ENCODE measurements around the gene ACSM2B. TPM values are rescaled to one million over a fixed set of nuclear protein-coding genes. Genes with fewer than 3 reads are reported as not detected.
"Not testable (repeated sequence)": the region's sequence is repeated elsewhere in the genome, so short reads cannot be mapped to it uniquely, and the experiment has no call there.

The ACSM2B gene
- total RNA-seq, 2 donors from 2014 or later: not detected

DNA sequence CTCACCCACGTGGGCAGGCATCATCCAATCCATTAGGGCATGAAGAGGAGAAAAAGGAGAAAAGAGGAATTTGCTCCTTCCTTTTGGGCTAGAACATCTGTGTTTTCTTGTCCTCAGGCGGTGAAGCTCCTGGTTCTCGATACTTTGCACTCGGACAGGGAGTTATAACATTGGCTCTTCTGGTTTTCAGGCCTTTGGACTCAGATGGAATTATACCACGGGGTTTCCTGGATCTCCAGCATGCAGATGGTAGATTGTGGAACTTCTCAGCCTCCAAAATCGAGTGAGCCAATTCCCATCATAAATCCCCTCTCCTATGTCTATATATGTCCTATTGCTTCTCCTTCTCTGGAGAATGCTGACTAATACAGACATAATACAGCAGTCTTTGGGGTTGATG lies 9.9 kb upstream of the ACSM2B start:
- H3K9me3 ChIP-seq (ENCODE audit: control insufficient read depth, low read length, poor library complexity, severe bottlenecking); DNase-seq; ATAC-seq; H3K4me1 Mint-ChIP-seq; H3K36me3 Mint-ChIP-seq (ENCODE audit: low read depth); H3K27me3 Mint-ChIP-seq; H3K27ac Mint-ChIP-seq; H3K4me3 Mint-ChIP-seq: not testable (repeated sequence)

DNA sequence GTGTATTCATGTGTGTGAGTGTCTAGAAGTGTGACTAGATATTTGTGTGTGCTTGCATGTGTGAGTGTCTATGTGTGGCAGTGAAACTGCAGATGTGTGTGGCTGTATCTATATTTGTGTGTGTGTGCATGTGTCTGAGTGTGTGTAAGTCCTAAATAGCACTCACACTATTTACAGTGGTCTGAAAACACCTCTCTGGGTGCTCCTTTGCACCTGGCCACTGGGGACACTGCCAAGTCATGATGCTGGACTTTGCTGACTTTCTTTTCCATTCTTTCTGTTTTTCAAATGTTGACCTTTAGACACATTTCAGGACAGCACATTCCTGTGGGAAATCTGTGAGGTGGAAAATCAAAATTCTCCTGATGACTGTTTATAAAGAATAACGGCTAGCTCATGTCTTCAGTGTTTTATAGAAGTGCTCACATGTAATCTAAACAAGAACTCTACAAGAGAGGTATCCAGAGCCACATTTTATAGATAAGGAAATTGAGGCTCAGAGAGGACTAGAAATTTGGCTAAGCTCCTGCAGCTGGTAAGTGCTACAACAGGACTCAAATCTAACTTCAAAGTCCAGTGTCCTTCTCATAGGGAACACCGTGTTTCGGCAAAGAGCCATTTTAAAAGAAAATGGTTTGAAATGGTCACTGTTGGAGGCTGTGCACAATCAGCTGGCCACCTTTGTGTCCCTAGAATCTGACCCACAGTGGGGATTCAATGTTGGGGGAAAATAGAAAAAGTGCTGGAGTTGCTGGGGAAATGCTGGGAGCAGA lies 4.5 kb upstream of the ACSM2B start:
- H3K36me3 Mint-ChIP-seq (ENCODE audit: low read depth); H3K27me3 Mint-ChIP-seq; H3K4me1 Mint-ChIP-seq; H3K9me3 ChIP-seq (ENCODE audit: control insufficient read depth, low read length, poor library complexity, severe bottlenecking); H3K27ac Mint-ChIP-seq; ATAC-seq; H3K4me3 Mint-ChIP-seq; DNase-seq: not testable (repeated sequence)

GRCh38 chr16:20578091-20578490 lies 1.9 kb upstream of the ACSM2B start:
- H3K4me3 Mint-ChIP-seq; DNase-seq; H3K4me1 Mint-ChIP-seq; ATAC-seq; H3K36me3 Mint-ChIP-seq (ENCODE audit: low read depth); H3K9me3 ChIP-seq (ENCODE audit: control insufficient read depth, low read length, poor library complexity, severe bottlenecking); H3K27ac Mint-ChIP-seq; H3K27me3 Mint-ChIP-seq: not testable (repeated sequence)

DNA sequence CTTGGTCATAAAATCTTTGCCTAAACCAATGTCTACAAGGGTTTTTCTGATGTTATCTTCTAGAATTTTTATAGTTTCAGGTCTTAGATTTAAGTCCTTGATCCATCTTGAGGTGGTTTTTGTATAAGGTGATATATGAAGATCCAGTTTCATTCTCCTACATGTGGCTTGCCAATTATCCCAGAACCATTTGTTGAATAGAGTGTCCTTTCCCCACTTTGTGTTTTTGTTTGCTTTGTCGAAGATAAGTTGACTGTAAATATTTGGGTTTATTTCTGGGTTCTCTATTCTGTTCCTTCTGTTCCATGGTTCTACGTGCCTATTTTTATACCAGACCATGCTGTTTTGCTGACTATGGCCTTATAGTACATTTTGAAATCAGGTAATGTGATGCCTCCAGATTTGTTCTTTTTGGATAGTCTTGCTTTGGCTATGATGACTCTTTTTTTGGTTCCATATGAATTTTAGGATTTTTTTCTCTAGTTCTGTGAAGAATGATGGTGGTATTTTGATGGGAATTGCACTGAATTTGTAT lies 7.0 kb downstream of the ACSM2B start:
- H3K36me3 Mint-ChIP-seq (ENCODE audit: low read depth); H3K4me3 Mint-ChIP-seq; H3K9me3 ChIP-seq (ENCODE audit: control insufficient read depth, low read length, poor library complexity, severe bottlenecking); H3K4me1 Mint-ChIP-seq; DNase-seq; H3K27me3 Mint-ChIP-seq; H3K27ac Mint-ChIP-seq; ATAC-seq: not testable (repeated sequence)

- H3K9me3 ChIP-seq (ENCODE audit: control insufficient read depth, low read length, poor library complexity, severe bottlenecking): no peaks in the 10 kb centered on the region
- ATAC-seq (no peak), DNase-seq (no peak)
- Mint-ChIP-seq H3K27me3 (no peaks in the 10 kb centered on the region), H3K27ac (no peak overlapping the region), H3K4me1 (no peaks in the 10 kb centered on the region), H3K4me3 (no peak overlapping the region), H3K36me3 (ENCODE audit: low read depth) (no peaks in the 10 kb centered on the region)
These were observed 7.8 kb downstream of the ACSM2B start for GRCh38 chr16:20568404-20568803.

DNA sequence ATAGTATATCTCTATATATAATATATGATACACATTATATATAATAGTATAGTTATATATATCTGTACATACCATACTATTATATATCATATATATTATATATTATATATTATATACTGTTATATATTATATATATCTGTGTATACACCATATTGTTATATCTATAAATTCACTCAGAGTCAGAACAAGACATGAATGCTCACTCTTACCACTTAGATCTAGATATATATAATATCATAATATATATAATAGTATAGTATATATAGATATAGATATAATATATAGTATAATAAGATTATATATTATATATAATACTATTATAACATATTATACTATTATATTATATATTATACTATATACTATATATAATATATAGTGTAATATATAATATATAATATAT lies 9.3 kb downstream of the ACSM2B start:
- no peaks in the 10 kb centered on the region for H3K4me1 Mint-ChIP-seq
- H3K27ac Mint-ChIP-seq: no peak overlapping the region
- no peak overlapping the region for H3K4me3 Mint-ChIP-seq
- ATAC-seq (no peak), DNase-seq (no peak)
- H3K27me3 Mint-ChIP-seq: no peaks in the 10 kb centered on the region
- H3K9me3 ChIP-seq (ENCODE audit: control insufficient read depth, low read length, poor library complexity, severe bottlenecking): no peaks in the 10 kb centered on the region
- no peaks in the 10 kb centered on the region for H3K36me3 Mint-ChIP-seq (ENCODE audit: low read depth)

DNA sequence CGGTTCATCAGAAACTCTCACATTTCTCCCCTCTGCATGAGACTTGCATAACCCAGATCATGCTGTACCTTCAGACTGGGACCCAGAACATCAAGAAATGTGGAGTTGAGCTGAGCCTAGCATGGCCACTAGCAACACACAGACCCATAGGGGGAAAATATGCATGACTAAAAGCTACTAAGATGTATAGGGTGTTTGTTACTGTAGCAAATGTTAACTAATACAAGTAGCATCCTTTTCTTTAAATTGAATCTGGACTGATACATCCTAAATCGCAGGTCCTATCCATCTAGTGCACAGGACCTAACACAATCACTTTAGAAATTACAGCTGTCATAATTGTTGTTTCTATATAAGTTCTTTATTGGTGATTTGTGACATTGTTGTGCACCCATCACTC lies 10.8 kb downstream of the ACSM2B start:
- not testable (repeated sequence) for ATAC-seq; DNase-seq; H3K36me3 Mint-ChIP-seq (ENCODE audit: low read depth); H3K9me3 ChIP-seq (ENCODE audit: control insufficient read depth, low read length, poor library complexity, severe bottlenecking); H3K4me3 Mint-ChIP-seq; H3K27me3 Mint-ChIP-seq; H3K4me1 Mint-ChIP-seq; H3K27ac Mint-ChIP-seq

DNA sequence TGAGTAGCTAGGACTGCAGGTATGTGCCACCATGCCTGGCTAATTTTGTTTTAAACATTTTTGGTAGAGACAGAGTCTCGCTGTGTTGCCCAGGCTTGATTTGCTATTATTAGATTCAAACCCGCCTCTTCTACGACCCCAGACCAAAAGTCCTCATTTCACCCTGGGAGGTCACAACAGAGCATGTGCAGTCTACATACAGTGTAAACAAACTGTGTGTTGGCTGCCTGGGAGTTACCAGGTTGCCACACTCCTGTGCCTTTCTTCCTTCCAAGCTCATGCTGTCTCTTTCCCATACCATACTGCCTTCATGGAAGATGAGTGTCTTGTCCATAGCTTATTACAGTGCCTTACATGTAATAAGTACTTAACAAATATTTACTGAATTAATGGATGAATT lies 11.9 kb downstream of the ACSM2B start:
- DNase-seq; H3K4me3 Mint-ChIP-seq; ATAC-seq; H3K9me3 ChIP-seq (ENCODE audit: control insufficient read depth, low read length, poor library complexity, severe bottlenecking); H3K27ac Mint-ChIP-seq; H3K36me3 Mint-ChIP-seq (ENCODE audit: low read depth); H3K4me1 Mint-ChIP-seq; H3K27me3 Mint-ChIP-seq: not testable (repeated sequence)

DNA sequence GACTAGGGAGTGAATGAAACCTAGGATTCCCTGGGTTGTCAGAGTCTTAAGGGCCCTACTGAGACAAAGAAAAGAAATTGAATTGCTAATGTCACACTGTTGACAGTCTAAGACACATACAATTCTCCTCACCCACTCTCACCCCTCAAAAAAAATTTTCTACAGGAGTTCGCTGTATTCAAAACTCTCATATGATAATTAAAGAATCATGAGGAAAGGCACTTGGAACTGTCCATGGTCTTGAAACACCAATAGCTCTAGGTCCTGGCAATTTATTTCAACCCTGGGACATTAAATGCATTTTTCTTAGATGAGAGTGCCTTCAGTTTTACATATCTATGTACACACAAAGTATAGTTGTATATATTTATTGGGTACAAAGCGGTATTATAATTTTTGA lies 20.5 kb downstream of the ACSM2B start:
- not testable (repeated sequence) for H3K27me3 Mint-ChIP-seq; H3K4me1 Mint-ChIP-seq; ATAC-seq; DNase-seq; H3K4me3 Mint-ChIP-seq; H3K36me3 Mint-ChIP-seq (ENCODE audit: low read depth); H3K9me3 ChIP-seq (ENCODE audit: control insufficient read depth, low read length, poor library complexity, severe bottlenecking); H3K27ac Mint-ChIP-seq

DNA sequence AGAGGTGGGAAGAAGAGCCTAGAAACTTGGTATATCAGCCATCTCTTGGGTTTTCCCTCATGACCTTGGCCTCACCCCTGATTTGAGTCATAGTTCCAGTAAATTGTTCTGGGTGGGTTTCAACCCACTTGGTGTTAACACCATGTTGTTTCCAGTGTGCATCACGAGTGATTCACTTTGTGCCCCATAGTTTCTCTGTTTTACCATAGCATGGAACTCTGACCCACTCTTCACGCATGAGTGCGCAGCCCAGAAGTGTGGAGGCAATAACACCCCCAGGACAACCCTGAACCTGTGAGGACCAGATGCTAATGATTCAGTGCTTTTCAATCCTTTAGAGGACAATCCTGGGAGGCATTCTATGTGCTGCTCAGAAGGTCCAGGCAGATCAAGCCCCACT lies 21.5 kb downstream of the ACSM2B start:
- H3K4me3 Mint-ChIP-seq, H3K27me3 Mint-ChIP-seq: not testable (repeated sequence)

DNA sequence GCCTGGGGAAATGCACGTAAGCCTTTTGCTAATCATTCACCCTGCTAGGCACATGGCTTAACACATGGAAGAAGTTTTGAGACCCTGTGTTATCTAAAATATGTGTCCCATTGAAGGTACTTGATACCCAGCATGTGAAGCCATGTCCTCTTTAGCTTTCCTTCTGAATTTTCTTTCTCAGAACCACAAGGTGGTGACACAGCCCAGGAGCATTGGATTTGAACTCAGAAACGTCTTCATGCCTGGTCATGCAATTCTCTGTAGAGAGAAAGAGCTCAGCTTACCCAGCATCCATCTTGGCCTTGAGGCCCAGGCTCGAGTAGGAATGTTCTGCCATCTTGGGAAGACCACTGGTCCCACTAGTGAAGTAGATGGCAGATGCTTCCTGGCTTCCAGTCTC lies 22.7 kb downstream of the ACSM2B start:
- not testable (repeated sequence) for H3K36me3 Mint-ChIP-seq (ENCODE audit: low read depth); H3K4me3 Mint-ChIP-seq; H3K27ac Mint-ChIP-seq; H3K4me1 Mint-ChIP-seq; DNase-seq; H3K9me3 ChIP-seq (ENCODE audit: control insufficient read depth, low read length, poor library complexity, severe bottlenecking); ATAC-seq
- peaks cover 15% of the 10 kb centered on the region for H3K27me3 Mint-ChIP-seq

More for the DNA sequence above, 21.5 kb downstream of the ACSM2B start:
- H3K9me3 ChIP-seq (ENCODE audit: control insufficient read depth, low read length, poor library complexity, severe bottlenecking); DNase-seq; ATAC-seq; H3K27ac Mint-ChIP-seq; H3K4me1 Mint-ChIP-seq; H3K36me3 Mint-ChIP-seq (ENCODE audit: low read depth): not testable (repeated sequence)

GRCh38 chr16:20546951-20547350 lies 29.2 kb downstream of the ACSM2B start:
- H3K27ac Mint-ChIP-seq; H3K36me3 Mint-ChIP-seq (ENCODE audit: low read depth); ATAC-seq; DNase-seq; H3K9me3 ChIP-seq (ENCODE audit: control insufficient read depth, low read length, poor library complexity, severe bottlenecking); H3K4me3 Mint-ChIP-seq; H3K4me1 Mint-ChIP-seq: not testable (repeated sequence)
- peaks cover 44% of the 10 kb centered on the region for H3K27me3 Mint-ChIP-seq

GRCh38 chr16:20546278-20546853 lies 29.8 kb downstream of the ACSM2B start:
- peaks cover 41% of the 10 kb centered on the region for H3K27me3 Mint-ChIP-seq
- not testable (repeated sequence) for H3K4me1 Mint-ChIP-seq; H3K4me3 Mint-ChIP-seq; H3K27ac Mint-ChIP-seq; ATAC-seq; DNase-seq; H3K9me3 ChIP-seq (ENCODE audit: control insufficient read depth, low read length, poor library complexity, severe bottlenecking); H3K36me3 Mint-ChIP-seq (ENCODE audit: low read depth)
